GM21723 (cell line): ENCODE data around the gene PRKCD.

Experiments used
- ATAC-seq: cut with Tn5 transposase; IDR thresholded peaks from one replicate; pipeline ENCODE4 v1.9.1; 2021; ENCODE audit warnings: mild to moderate bottlenecking, moderate library complexity; ENCODE audit not compliant: unreplicated experiment

The PRKCD gene

DNA sequence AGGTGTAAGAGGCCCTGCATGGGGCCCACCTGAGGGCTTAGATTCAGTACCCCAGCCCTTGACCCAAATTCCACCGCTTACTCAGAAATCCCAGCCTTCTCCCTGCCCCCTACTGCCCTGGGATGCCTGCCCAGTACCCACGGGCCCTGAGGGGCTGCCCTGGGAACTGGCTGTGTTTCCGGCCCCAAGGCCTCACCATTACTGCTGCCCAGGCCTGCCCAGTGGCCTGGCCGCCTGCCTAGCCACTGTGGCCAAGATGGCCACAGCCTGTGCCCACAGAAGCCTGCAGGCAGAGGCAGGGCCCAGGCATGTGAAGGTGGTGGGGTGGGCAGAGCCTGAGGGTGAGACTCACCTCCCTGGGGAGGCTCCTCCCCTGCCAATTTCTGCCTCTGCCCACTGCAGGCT, 6.1 kb upstream of the PRKCD start:
- ATAC-seq: no peak

DNA sequence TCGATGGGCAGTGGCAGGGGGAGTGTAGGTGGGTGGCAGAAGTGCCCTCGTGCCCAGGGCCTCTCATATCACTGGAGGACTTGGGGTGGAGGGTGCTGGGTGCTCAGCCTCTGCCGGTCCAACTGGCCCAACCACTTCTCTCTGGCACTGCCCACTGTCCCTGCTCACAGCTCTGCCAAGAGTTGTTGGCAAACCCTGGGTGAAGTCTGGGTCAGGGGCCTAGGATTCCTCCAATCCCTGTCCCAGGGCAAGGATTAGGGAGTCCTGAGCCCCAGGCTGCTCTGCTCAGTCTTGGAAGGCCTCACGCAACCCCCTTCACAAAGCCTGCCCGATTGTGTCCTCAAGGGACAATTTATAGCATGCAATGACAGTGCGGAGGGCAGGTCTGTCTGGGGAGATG, 5.2 kb upstream of the PRKCD start:
- ATAC-seq: no peak

DNA sequence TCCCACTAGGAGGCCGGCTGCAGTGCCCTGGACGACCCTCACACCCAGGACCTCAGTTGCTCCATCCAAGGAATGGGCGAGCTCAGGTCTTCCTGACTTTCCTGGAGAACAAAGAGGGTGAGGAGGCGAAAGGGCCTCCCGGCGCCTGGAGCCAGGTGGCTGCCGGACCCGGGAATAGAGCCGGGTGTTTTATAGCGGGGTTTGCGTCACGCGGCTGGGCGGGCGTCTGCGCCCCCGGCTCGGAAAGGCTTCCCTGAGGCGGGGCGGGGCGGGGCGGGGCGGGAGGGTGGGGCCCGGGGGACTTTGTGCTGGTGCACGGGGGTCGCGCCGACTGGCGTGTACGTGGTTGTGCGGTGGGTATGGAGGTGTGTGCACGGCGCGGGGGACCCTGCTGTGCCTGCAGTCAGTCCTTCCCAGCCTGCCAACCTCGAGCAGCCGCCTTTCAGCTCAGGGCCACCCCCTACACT, 4.6 kb upstream of the PRKCD start:
- ATAC-seq: no peak

DNA sequence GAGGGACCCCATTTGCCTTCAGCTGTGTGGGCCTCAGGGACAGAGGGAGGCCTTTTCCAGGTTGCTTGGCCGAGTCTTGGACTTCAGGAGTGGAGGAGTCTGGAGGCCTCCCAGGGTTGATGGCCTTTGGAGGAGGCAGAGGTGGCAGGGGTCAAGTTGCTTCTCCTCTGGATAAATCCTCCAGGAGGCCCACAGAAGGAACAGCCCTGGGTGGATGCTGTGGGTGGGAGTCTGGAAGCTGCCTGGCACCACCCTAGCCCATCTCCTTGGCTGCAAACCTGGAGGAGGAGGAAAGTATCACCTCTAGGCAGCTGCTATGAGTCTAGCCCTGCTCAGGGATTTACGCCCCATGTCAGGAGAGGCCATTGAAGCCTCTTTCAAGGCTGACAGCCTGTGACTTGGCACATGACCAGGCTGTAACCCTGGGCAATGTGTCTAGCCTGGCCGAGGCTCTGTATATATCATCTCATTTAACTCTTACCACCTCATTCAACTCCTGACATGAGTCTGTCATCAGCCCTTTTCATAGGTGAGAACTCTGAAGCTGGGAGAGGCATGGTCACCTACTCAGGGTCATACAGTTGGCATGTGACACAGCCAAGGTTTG, 2.9 kb upstream of the PRKCD start:
- no peak for ATAC-seq

- ATAC-seq: no peak
These were observed 2.2 kb upstream of the PRKCD start for GRCh38 chr3:53158765-53159155.

- no peak for ATAC-seq
These were observed 1.6 kb upstream of the PRKCD start for GRCh38 chr3:53159156-53160060.

DNA sequence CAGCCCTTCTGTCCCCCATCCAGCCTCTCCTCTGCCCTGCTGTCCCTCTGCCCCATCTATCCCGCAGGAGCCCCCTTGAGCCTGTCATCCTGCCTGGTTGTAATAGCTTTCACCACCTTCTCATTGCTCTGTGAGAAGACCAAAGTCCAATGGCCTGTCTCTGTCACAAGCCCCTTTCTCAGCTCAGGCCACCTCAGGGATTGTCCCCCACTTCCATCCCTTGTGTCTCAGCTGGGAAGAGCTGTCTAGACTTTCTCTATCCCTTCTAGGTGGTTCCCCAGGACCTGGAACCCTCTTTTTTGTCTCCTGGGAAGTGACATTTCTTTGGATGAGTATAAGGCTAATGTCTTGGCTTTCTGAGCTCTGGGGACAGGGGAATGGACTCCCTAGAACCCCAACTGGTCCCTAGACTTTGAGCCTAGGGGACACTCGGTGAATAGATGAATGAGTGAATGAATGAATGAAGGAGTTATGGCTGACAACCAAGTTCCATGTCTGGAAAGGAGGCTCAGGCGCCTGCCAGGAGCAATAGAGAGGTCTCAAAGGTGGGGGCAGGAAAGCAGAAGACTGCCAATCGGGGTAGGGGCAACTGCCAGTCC, 849 bp upstream of the PRKCD start:
- ATAC-seq: no peak

- ATAC-seq: peak; percentile 6
These were observed 426 bp downstream of the PRKCD start for GRCh38 chr3:53161450-53161819.

GRCh38 chr3:53161820-53162671, 1.0 kb downstream of the PRKCD start:
- ATAC-seq: no peak

DNA sequence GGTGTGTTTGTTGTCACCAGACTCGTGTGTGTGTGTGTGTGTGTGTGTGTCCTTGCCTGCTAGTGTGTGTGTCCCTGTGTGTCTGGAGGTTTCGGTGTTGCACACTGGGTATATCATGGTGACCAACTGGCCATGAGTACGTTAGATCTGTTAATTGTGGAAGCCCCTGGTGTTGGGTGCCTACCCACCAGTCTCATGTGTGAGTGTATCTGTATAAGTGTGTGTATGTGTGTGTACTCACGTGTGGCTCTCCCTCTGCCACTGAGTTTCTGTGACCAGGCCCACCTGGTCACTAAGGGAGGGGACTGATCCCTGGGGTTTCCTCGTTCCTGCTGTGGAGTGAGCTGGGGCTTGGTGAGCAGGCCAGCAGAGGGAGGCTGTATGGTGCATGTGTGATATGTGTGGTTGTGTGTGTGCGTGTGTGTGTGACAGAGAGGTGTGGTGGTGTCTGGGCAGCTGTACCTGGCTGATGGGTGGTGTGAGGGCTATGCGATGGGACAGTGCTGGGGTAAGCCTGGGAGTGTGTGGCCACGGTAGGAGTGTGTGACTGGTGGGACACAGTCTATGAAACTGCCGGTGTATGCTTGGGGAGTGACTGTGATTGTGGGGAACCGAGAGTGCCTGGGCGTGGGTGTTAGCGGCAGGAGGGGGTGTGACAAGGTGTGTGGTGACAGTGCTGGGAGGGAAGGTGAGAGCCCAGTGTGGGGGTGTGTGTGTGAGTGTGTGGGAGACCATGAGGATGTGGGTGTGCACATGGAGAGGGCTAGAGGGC, 1.8 kb downstream of the PRKCD start:
- peak; percentile 31 for ATAC-seq

DNA sequence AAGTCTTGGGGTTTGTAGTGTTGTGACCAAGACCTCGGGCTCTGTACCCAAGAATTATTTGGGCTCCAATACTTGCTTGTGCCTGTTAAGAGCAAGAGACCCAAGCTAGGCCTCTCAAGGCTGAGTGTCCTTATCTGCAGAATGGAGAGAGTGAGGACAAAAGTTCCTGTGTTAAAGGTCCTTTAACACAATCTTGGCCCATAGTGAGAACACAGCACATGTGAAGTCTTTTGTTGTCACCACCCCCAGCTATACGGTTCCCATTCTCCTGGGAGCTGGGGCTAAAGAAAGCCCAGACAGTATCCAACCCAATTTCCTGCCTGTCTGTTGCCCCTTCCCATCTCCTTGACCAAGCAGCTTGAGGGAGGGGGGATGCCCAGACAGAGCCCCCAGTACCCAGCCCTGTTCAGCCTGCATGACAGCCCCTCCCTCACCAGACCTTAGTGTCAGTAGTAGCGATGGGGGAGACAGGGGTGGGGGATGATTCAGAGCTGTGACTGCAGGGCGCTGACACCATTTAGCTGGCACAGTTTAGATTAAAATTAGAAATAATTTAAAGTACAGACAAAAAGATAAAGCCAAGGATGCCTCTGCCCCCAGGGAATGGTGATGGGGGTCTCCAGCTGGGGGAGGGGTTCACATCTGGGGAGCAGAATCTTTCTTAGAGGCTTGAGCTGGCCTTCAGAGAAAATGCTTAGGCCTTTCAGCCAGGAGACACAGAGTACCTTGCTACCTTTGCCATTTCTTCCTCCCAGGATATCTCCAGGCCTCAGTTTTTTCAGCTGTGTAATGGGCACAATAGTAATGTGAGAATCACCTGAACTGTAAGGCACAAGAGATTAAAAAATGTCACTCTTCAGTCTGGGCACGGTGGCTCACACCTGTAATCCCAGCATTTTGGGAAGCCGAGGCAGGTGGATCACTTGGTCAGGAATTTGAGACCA, 2.7 kb downstream of the PRKCD start:
- ATAC-seq: no peak

DNA sequence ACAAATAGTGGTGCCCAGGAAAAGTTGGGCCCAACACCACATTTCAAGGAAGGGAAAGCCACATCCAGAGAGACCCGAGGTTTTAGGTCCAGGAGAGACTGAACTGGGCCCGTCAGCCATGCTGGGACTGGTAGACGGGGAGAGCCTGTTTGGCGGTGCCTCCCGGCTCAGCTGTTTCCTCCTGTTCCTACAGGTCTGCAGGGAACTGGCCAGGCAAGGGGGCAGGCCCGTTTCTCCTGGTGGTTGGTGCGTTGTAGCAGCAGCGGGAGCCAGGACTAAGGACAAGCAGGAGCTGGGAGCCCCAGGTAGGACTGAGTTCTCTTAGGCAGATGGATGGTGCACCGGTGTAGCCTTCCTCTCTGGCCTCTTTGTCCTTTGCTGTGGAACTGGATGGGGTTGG, 3.9 kb downstream of the PRKCD start:
- no peak for ATAC-seq

GRCh38 chr3:53166206-53166605, 5.2 kb downstream of the PRKCD start:
- no peak for ATAC-seq

- ATAC-seq: peak; percentile 26
These were observed 5.8 kb downstream of the PRKCD start for GRCh38 chr3:53166781-53167291.

- ATAC-seq: peak; percentile 25
These were observed 6.6 kb downstream of the PRKCD start for GRCh38 chr3:53167418-53168174.

GRCh38 chr3:53168175-53168923, 7.3 kb downstream of the PRKCD start:
- no peak for ATAC-seq

- no peak for ATAC-seq
These were observed 8.2 kb downstream of the PRKCD start for GRCh38 chr3:53169045-53169831.
